Uterus (tissue), 2 donors: ENCODE measurements around the gene ABHD16A.

Source experiments
- POLR2A ChIP-seq, 2 donors: fragments of 450-650 bp; IDR thresholded peaks; one replicate each; pipeline ENCODE4 v1.6.1; 2016; ENCODE audit warnings: antibody characterized with exemption in 2 of 2, mild to moderate bottlenecking in 1 of 2, moderate library complexity in 1 of 2
- TF ChIP-seq, protein P1 (sequence below), 4 experiments: fragments of 200-600 bp in 2 of 4; fragments of 450-650 bp in 2 of 4; sonication (generic) in 2 of 4; IDR thresholded peaks; one replicate each; pipeline ENCODE4 v1.5.1; 2016 to 2019; ENCODE audit warnings: antibody characterized with exemption in 4 of 4, mild to moderate bottlenecking in 2 of 4, moderate library complexity in 1 of 4

DNA sequence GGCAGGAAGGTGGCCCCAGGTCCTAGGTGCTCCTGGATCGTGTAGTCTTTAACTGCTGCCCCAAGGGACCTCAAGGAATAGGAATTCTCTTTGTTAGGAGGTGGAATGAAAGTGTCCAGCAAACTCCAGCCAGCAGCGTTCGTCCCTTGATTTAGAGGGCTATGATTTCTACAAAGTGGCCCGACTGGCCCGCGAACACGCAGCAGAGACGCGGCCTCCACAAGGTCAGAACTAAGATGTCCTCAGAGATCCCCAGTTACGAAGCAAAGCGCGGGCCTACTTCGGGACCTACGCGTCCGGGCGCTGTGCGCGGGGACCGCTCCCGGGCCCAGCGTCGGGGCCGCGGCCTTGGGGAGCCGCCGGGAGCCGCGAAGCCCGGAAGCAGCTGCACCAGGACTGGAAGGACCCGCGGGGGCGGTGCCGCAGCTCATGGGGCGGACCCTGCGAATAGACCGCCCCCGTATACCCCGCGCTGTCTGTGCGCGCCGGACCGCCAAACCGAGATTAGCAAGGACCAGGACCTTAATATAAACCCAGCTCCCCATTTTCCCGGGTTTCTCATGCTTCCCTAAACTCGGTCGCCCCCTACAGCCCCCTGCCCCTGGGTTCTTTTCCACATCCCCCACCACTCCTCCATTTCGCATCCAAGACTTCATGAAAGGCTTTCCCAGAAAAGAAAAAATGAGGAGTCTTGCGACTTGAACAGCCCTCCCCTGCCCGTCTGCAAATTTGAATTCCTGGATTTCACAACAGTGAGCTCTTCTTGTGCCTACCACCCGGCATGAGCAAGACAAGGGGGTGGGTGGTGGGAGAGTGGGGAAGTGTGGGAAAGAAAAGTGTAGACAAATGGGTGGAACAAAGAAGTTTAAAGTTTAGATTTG lies 42.5 kb downstream of the ABHD16A start, which contains the start of gene C6orf47:
- TF ChIP-seq, protein P1, sequence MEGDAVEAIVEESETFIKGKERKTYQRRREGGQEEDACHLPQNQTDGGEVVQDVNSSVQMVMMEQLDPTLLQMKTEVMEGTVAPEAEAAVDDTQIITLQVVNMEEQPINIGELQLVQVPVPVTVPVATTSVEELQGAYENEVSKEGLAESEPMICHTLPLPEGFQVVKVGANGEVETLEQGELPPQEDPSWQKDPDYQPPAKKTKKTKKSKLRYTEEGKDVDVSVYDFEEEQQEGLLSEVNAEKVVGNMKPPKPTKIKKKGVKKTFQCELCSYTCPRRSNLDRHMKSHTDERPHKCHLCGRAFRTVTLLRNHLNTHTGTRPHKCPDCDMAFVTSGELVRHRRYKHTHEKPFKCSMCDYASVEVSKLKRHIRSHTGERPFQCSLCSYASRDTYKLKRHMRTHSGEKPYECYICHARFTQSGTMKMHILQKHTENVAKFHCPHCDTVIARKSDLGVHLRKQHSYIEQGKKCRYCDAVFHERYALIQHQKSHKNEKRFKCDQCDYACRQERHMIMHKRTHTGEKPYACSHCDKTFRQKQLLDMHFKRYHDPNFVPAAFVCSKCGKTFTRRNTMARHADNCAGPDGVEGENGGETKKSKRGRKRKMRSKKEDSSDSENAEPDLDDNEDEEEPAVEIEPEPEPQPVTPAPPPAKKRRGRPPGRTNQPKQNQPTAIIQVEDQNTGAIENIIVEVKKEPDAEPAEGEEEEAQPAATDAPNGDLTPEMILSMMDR (IDR thresholded peaks at IDR 0.05): no peak
- TF ChIP-seq POLR2A (IDR thresholded peaks at IDR 0.05): peak; percentile 68 to 85
